DND-41 (cell line): ENCODE measurements around the gene HTRA3.
A peak's percentile ranks its signal among the peaks of the same experiment; 100 is the strongest.

ENCODE experiments used
- ATAC-seq: fragments of 200-7000 bp; cut with Tn5 transposase; 3 replicates; pipeline ENCODE4 v1.9.1; 2021; ENCODE audit warnings: low read depth; ENCODE audit not compliant: insufficient read depth
- DNase-seq: peaks from one replicate; pipeline ENCODE4 v3.0.0-alpha.2; 2020
- H2AFZ ChIP-seq: 2 replicates; pipeline ENCODE4 v1.6.0; 2012; ENCODE audit warnings: low read depth, low read length
- H3K27ac ChIP-seq: 2 replicates; pipeline ENCODE4 v1.5.1; 2012; ENCODE audit warnings: low read length, inconsistent platforms
- H3K27me3 ChIP-seq: fragments of 200-600 bp; sonication (generic); 2 replicates; pipeline ENCODE4 v1.6.0; 2012; ENCODE audit warnings: low read length, mild to moderate bottlenecking, inconsistent platforms; ENCODE audit not compliant: insufficient read depth, poor library complexity
- H3K36me3 ChIP-seq: 2 replicates; pipeline ENCODE4 v1.5.1; 2012; ENCODE audit warnings: low read length, inconsistent platforms; ENCODE audit not compliant: insufficient read depth
- H3K4me1 ChIP-seq: 2 replicates; pipeline ENCODE4 v1.5.1; 2012; ENCODE audit warnings: mild to moderate bottlenecking, low read length; ENCODE audit not compliant: insufficient read depth
- H3K4me2 ChIP-seq: 2 replicates; pipeline ENCODE4 v1.6.0; 2012; ENCODE audit warnings: mild to moderate bottlenecking, moderate library complexity, low read length, inconsistent platforms; ENCODE audit not compliant: insufficient read depth
- H3K4me3 ChIP-seq, 2 experiments: fragments of 200-600 bp in 1 of 2; shearing (Covaris generic) in 1 of 2; 2 replicates each; pipeline ENCODE4 v1.5.1; 2012 to 2016; ENCODE audit warnings: inconsistent platforms in 2 of 2, low read length in 2 of 2, mild to moderate bottlenecking in 2 of 2, low read depth in 1 of 2, moderate library complexity in 1 of 2
- H3K79me2 ChIP-seq: 2 replicates; pipeline ENCODE4 v1.6.0; 2012; ENCODE audit warnings: low read length, inconsistent platforms; ENCODE audit not compliant: insufficient read depth
- H3K9ac ChIP-seq: 2 replicates; pipeline ENCODE4 v1.6.0; 2012; ENCODE audit warnings: low read depth, mild to moderate bottlenecking, inconsistent platforms, low read length, moderate library complexity
- H3K9me3 ChIP-seq: 2 replicates; pipeline ENCODE4 v1.5.1; 2012; ENCODE audit warnings: low read length, moderate library complexity, mild to moderate bottlenecking, inconsistent platforms; ENCODE audit not compliant: insufficient read depth, severe bottlenecking
- H4K20me1 ChIP-seq: 2 replicates; pipeline ENCODE4 v1.6.0; 2012; ENCODE audit warnings: low read length; ENCODE audit not compliant: insufficient read depth
- EZH2 ChIP-seq: IDR thresholded peaks from 3 replicates; pipeline ENCODE4 v1.6.1; 2012; ENCODE audit warnings: borderline replicate concordance, low read depth, mild to moderate bottlenecking, moderate library complexity, low read length, inconsistent platforms; ENCODE audit not compliant: severe bottlenecking
- TF ChIP-seq, protein P1 (sequence below): IDR thresholded peaks from 2 replicates; pipeline ENCODE4 v1.5.1; 2012; ENCODE audit warnings: borderline replicate concordance, low read length, moderate library complexity, mild to moderate bottlenecking; ENCODE audit not compliant: poor library complexity, severe bottlenecking; ENCODE audit errors: extremely low read depth

HTRA3 gene

DNA sequence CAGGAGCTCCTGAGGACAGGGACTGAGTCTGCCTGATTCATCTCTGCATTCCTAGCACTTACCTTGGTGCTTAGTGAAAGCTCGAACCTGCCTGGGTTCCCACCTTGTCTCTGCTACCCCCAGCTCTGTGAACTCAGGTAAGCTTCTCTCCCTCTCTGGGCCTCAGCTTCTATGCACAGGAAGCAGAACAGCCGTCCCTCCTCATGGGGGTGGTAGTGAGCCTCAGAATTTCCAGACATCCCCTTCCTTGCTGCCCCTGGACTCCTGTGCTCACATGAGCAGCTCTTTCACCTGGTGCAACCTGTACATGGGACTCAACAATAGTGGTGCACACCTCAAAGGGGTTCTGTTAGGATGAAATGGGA lies 50.8 kb downstream of the HTRA3 start:
- no peak overlapping the region for H3K4me2 ChIP-seq
- no peak overlapping the region for H3K9ac ChIP-seq
- no peaks in the 10 kb centered on the region for H4K20me1 ChIP-seq
- no peak overlapping the region for H3K27ac ChIP-seq
- TF ChIP-seq, protein P1, sequence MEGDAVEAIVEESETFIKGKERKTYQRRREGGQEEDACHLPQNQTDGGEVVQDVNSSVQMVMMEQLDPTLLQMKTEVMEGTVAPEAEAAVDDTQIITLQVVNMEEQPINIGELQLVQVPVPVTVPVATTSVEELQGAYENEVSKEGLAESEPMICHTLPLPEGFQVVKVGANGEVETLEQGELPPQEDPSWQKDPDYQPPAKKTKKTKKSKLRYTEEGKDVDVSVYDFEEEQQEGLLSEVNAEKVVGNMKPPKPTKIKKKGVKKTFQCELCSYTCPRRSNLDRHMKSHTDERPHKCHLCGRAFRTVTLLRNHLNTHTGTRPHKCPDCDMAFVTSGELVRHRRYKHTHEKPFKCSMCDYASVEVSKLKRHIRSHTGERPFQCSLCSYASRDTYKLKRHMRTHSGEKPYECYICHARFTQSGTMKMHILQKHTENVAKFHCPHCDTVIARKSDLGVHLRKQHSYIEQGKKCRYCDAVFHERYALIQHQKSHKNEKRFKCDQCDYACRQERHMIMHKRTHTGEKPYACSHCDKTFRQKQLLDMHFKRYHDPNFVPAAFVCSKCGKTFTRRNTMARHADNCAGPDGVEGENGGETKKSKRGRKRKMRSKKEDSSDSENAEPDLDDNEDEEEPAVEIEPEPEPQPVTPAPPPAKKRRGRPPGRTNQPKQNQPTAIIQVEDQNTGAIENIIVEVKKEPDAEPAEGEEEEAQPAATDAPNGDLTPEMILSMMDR = peak; percentile 41
- TF ChIP-seq EZH2 = no peak
- H3K36me3 ChIP-seq = no peaks in the 10 kb centered on the region
- DNase-seq (no peak), ATAC-seq (no peak)
- H3K4me1 ChIP-seq = 0 out of 2 replicates have a peak, but pooled peaks cover 5% of the 10 kb centered on the region
- no peaks in the 10 kb centered on the region for H3K79me2 ChIP-seq
- H2AFZ ChIP-seq = no peak overlapping the region
- no peaks in the 10 kb centered on the region for H3K9me3 ChIP-seq
- H3K4me3 ChIP-seq = no peak overlapping the region
- no peaks in the 10 kb centered on the region for H3K27me3 ChIP-seq

GRCh38 chr4:8321220-8321619 lies 51.7 kb downstream of the HTRA3 start:
- ATAC-seq (no peak), DNase-seq (no peak)
- Histone ChIP-seq H3K4me3 (no peak overlapping the region), H3K9me3 (no peaks in the 10 kb centered on the region), H2AFZ (no peak overlapping the region), H3K27me3 (no peaks in the 10 kb centered on the region), H4K20me1 (no peaks in the 10 kb centered on the region), H3K79me2 (no peaks in the 10 kb centered on the region), H3K4me2 (no peak overlapping the region), H3K36me3 (no peaks in the 10 kb centered on the region), H3K27ac (no peak overlapping the region), H3K4me1 (no peaks in the 10 kb centered on the region), H3K9ac (no peak overlapping the region)
- TF ChIP-seq EZH2 = no peak
- TF ChIP-seq, protein P1 = no peak

DNA sequence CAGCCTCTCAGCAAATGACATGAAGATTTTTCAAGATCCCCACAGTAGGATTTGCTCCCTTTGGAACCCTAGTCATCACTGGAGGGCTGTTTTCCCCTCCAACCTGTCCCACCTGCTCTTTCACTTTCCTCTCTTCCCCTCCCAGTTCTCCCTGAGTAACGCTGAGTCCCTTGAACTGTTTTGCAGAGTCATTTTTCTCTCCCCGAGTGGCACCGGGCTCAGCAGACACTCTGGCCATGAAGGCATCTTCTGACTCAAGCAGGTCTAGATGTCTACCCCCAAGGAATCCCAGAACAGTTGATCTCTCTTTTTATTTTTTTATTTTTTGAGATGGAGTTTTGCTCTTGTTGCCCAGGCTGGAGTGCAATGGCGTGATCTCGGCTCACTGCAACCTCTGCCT lies 52.2 kb downstream of the HTRA3 start:
- H3K36me3 ChIP-seq = no peaks in the 10 kb centered on the region

More for the DNA sequence above, 52.2 kb downstream of the HTRA3 start:
- Histone ChIP-seq H3K4me3 (no peak overlapping the region), H3K79me2 (no peaks in the 10 kb centered on the region), H2AFZ (no peak overlapping the region), H4K20me1 (no peaks in the 10 kb centered on the region), H3K27me3 (no peaks in the 10 kb centered on the region), H3K27ac (no peak overlapping the region), H3K4me2 (no peak overlapping the region), H3K9ac (no peak overlapping the region), H3K9me3 (no peaks in the 10 kb centered on the region), H3K4me1 (no peaks in the 10 kb centered on the region)
- DNase-seq = no peak
- no peak for ATAC-seq
- TF ChIP-seq, protein P1 = no peak
- TF ChIP-seq EZH2 = no peak
